GM12878 (cell line): ENCODE data around the gene CALR. TPM values are rescaled to one million over a fixed set of nuclear protein-coding genes. Genes with fewer than 3 reads are reported as not detected.
A peak's percentile ranks its signal among the peaks of the same experiment; 100 is the strongest.

Experiments used
- EED ChIP-seq: sonication (generic); IDR thresholded peaks from 2 replicates; pipeline ENCODE4 v1.6.1; 2016; ENCODE audit warnings: antibody characterized with exemption, low read depth
- EP300 ChIP-seq, 2 experiments: fragments of 150-350 bp in 1 of 2; IDR thresholded peaks; 2 replicates each; pipeline ENCODE4 v1.6.1; 2011 to 2012; ENCODE audit warnings: low read depth in 2 of 2, low read length in 2 of 2, borderline replicate concordance in 1 of 2, improper control_type of control experiment in 1 of 2, inconsistent platforms in 1 of 2; ENCODE audit not compliant: control insufficient read depth in 1 of 2
- FOS ChIP-seq: IDR thresholded peaks from 3 replicates; pipeline ENCODE4 v1.6.1; 2011; ENCODE audit warnings: borderline replicate concordance; ENCODE audit not compliant: insufficient read length; ENCODE audit errors: extremely low read depth
- HDAC2 ChIP-seq: fragments of 200-600 bp; sonication (generic); IDR thresholded peaks from 2 replicates; pipeline ENCODE4 v1.6.1; 2017
- IKZF1 ChIP-seq: fragments of 450-650 bp; conservative IDR thresholded peaks from 2 replicates; pipeline ENCODE4 v1.6.1; 2017; ENCODE audit warnings: antibody characterized with exemption, mild to moderate bottlenecking
- MTA3 ChIP-seq: IDR thresholded peaks from 2 replicates; pipeline ENCODE4 v1.6.1; 2012; ENCODE audit warnings: low read length, inconsistent platforms, borderline replicate concordance
- POU2F2 ChIP-seq: IDR thresholded peaks from 3 replicates; pipeline ENCODE4 v1.6.1; 2011; ENCODE audit warnings: low read depth, mild to moderate bottlenecking, low read length, borderline replicate concordance
- SKIL ChIP-seq: fragments of 450-650 bp; IDR thresholded peaks from 2 replicates; pipeline ENCODE4 v1.6.1; 2017; ENCODE audit warnings: mild to moderate bottlenecking, low read depth, inconsistent platforms; ENCODE audit not compliant: poor library complexity, severe bottlenecking
- SMARCA5 ChIP-seq: fragments of 450-650 bp; IDR thresholded peaks from 2 replicates; pipeline ENCODE4 v1.6.1; 2017; ENCODE audit warnings: mild to moderate bottlenecking
- SMC3 ChIP-seq: IDR thresholded peaks from 2 replicates; pipeline ENCODE4 v1.6.1; 2011; ENCODE audit warnings: low read length, improper control_type of control experiment, borderline replicate concordance
- SREBF2 ChIP-seq: IDR thresholded peaks from 2 replicates; pipeline ENCODE4 v1.6.1; 2012; ENCODE audit warnings: mild to moderate bottlenecking, low read length
- STAT3 ChIP-seq: IDR thresholded peaks from 2 replicates; pipeline ENCODE4 v1.6.1; 2011; ENCODE audit warnings: low read depth, low read length, improper control_type of control experiment
- SUPT20H ChIP-seq: IDR thresholded peaks from 2 replicates; pipeline ENCODE4 v1.6.1; 2011; ENCODE audit warnings: low read depth, mild to moderate bottlenecking, low read length, moderate library complexity, borderline replicate concordance; ENCODE audit not compliant: control insufficient read depth
- TAF1 ChIP-seq: IDR thresholded peaks from 2 replicates; pipeline ENCODE4 v1.6.1; 2011; ENCODE audit warnings: mild to moderate bottlenecking, low read depth, low read length, borderline replicate concordance
- TCF7 ChIP-seq: IDR thresholded peaks from 2 replicates; pipeline ENCODE4 v1.6.1; 2014; ENCODE audit warnings: antibody characterized with exemption, borderline replicate concordance
- ZBED1 ChIP-seq: IDR thresholded peaks from 2 replicates; pipeline ENCODE4 v1.6.1; 2016; ENCODE audit warnings: borderline replicate concordance
- polyA plus RNA-seq, 11 experiments: library from polyadenylated mRNA; depleted of rRNA in 4 of 11; unstranded in 6 of 11; stranded (reverse) in 5 of 11; fragments of >200 nt; fragmentation: Nextera tagmentation in 4 of 11; fragmentation: Illumina TruSeq in 1 of 11; extraction: Ambion mirVana in 4 of 11; extraction: Trizol in 1 of 11; gene quantifications; 1 replicate in 1 of 11; 2 replicates in 10 of 11; pipeline versions ENCODE4 v1.2.1 to v1.2.3, GENCODE V29; 2011 to 2016; ENCODE audit warnings: inconsistent platforms in 2 of 11, missing spikeins in 2 of 11, low read depth in 1 of 11
- total RNA-seq, 4 experiments: library from RNA; depleted of rRNA in 3 of 4; stranded (reverse); fragments of >200 nt in 3 of 4; fragmentation: Illumina TruSeq in 1 of 4; extraction: Trizol in 1 of 4; gene quantifications; 2 replicates each; pipeline versions ENCODE4 v1.2.1 to v1.2.3, GENCODE V29; 2013 to 2021
- TF ChIP-seq, protein P1 (sequence below): fragments of 450-650 bp; IDR thresholded peaks from 2 replicates; pipeline ENCODE4 v1.6.1; 2018; ENCODE audit warnings: mild to moderate bottlenecking, low read depth, moderate library complexity; ENCODE audit not compliant: partially characterized antibody
- TF ChIP-seq, protein P2 (sequence below), 3 experiments: IDR thresholded peaks in 2 of 3; conservative IDR thresholded peaks in 1 of 3; 2 replicates each; pipeline ENCODE4 v1.5.1; 2011; ENCODE audit warnings: low read depth in 3 of 3, low read length in 3 of 3, mild to moderate bottlenecking in 3 of 3, control low read depth in 2 of 3, moderate library complexity in 2 of 3, inconsistent platforms in 1 of 3, mixed read lengths in 1 of 3; ENCODE audit not compliant: control insufficient read depth in 2 of 3, insufficient read depth in 1 of 3; ENCODE audit errors: extremely low read depth in 1 of 3
- TF ChIP-seq, protein P3 (sequence below): fragments of 450-650 bp; IDR thresholded peaks from 2 replicates; pipeline ENCODE4 v1.6.1; 2017; ENCODE audit warnings: mild to moderate bottlenecking, moderate library complexity

Gene CALR
- total and polyA plus RNA-seq, 10 of the 15 experiments (the other 5 are each of a cell fraction or from before 2014, with no cell fraction given), result 202 to 1,451 (median 749) TPM

DNA sequence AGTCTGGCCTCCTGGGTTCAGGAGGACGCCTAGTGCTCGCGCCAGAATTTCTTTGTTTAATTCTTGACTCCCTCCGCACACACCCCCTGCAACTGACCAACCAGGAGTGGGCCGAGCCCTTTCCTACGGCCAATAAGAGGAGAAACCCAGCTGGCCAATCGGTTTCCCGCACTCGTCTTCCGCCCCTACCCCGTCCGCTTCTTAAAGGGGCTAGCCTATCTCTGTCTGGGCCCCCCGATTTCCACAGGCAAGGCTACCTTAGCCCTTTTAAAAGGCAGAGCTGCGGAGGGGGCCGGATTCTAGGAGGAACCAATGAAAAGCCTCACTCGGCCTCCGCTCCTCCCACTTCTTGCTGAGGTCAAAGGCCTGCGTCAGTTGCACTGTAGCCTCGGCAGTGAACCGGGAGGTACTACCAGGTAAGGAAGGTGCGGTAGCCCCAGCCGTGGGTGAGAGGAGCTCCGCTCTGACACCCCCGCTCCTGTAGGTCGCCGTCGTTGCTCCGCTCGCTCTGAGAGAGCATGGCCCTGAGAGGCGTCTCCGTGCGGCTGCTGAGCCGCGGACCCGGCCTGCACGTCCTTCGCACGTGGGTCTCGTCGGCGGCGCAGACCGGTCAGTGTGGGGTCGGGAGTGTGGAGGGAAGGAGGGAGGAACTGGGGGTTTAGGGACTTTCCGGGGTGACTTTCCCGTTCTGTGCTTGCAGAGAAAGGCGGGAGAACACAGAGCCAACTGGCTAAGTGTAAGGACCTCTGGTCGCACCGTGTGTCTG is 47.4 kb upstream of the CALR start, which contains the start of gene GCDH (continued):
- TF ChIP-seq, protein P1, sequence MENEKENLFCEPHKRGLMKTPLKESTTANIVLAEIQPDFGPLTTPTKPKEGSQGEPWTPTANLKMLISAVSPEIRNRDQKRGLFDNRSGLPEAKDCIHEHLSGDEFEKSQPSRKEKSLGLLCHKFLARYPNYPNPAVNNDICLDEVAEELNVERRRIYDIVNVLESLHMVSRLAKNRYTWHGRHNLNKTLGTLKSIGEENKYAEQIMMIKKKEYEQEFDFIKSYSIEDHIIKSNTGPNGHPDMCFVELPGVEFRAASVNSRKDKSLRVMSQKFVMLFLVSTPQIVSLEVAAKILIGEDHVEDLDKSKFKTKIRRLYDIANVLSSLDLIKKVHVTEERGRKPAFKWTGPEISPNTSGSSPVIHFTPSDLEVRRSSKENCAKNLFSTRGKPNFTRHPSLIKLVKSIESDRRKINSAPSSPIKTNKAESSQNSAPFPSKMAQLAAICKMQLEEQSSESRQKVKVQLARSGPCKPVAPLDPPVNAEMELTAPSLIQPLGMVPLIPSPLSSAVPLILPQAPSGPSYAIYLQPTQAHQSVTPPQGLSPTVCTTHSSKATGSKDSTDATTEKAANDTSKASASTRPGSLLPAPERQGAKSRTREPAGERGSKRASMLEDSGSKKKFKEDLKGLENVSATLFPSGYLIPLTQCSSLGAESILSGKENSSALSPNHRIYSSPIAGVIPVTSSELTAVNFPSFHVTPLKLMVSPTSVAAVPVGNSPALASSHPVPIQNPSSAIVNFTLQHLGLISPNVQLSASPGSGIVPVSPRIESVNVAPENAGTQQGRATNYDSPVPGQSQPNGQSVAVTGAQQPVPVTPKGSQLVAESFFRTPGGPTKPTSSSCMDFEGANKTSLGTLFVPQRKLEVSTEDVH, result peak; percentile 68
- TF ChIP-seq TAF1 (peak; percentile 34; the same call in 1 of the 2 replicates), FOS (peak; percentile 42), EP300 (IDR thresholded peaks at IDR 0.05; ENCODE audit: borderline replicate concordance in 1 of 2, control insufficient read depth in 1 of 2, low read depth in 2 of 2, low read length in 2 of 2) (no peak), EED (no peak), STAT3 (no peak), IKZF1 (peak; percentile 73), TCF7 (no peak), SKIL (peak; percentile 37), SMARCA5 (no peak), MTA3 (no peak), POU2F2 (no peak), SREBF2 (no peak), SUPT20H (no peak), SMC3 (0 out of 2 replicates have a peak, but pooled peaks have one; percentile 4), HDAC2 (no peak), ZBED1 (no peak)
- TF ChIP-seq, protein P2, sequence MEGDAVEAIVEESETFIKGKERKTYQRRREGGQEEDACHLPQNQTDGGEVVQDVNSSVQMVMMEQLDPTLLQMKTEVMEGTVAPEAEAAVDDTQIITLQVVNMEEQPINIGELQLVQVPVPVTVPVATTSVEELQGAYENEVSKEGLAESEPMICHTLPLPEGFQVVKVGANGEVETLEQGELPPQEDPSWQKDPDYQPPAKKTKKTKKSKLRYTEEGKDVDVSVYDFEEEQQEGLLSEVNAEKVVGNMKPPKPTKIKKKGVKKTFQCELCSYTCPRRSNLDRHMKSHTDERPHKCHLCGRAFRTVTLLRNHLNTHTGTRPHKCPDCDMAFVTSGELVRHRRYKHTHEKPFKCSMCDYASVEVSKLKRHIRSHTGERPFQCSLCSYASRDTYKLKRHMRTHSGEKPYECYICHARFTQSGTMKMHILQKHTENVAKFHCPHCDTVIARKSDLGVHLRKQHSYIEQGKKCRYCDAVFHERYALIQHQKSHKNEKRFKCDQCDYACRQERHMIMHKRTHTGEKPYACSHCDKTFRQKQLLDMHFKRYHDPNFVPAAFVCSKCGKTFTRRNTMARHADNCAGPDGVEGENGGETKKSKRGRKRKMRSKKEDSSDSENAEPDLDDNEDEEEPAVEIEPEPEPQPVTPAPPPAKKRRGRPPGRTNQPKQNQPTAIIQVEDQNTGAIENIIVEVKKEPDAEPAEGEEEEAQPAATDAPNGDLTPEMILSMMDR (IDR thresholded peaks at IDR 0.05 in 2 of 3, conservative IDR thresholded peaks at IDR 0.05 in 1 of 3; ENCODE audit: control insufficient read depth in 2 of 3, extremely low read depth in 1 of 3, insufficient read depth in 1 of 3, low read depth in 3 of 3, low read length in 3 of 3), result no peak
- TF ChIP-seq, protein P3, sequence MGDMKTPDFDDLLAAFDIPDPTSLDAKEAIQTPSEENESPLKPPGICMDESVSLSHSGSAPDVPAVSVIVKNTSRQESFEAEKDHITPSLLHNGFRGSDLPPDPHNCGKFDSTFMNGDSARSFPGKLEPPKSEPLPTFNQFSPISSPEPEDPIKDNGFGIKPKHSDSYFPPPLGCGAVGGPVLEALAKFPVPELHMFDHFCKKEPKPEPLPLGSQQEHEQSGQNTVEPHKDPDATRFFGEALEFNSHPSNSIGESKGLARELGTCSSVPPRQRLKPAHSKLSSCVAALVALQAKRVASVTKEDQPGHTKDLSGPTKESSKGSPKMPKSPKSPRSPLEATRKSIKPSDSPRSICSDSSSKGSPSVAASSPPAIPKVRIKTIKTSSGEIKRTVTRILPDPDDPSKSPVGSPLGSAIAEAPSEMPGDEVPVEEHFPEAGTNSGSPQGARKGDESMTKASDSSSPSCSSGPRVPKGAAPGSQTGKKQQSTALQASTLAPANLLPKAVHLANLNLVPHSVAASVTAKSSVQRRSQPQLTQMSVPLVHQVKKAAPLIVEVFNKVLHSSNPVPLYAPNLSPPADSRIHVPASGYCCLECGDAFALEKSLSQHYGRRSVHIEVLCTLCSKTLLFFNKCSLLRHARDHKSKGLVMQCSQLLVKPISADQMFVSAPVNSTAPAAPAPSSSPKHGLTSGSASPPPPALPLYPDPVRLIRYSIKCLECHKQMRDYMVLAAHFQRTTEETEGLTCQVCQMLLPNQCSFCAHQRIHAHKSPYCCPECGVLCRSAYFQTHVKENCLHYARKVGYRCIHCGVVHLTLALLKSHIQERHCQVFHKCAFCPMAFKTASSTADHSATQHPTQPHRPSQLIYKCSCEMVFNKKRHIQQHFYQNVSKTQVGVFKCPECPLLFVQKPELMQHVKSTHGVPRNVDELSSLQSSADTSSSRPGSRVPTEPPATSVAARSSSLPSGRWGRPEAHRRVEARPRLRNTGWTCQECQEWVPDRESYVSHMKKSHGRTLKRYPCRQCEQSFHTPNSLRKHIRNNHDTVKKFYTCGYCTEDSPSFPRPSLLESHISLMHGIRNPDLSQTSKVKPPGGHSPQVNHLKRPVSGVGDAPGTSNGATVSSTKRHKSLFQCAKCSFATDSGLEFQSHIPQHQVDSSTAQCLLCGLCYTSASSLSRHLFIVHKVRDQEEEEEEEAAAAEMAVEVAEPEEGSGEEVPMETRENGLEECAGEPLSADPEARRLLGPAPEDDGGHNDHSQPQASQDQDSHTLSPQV, result no peak
